Testis (tissue), 3 donors: Measurements from ENCODE around the gene ABCG1. TPM values are rescaled to one million over a fixed set of nuclear protein-coding genes. Genes with fewer than 3 reads are reported as not detected.

Experiments used
- DNase-seq: peaks from one replicate; pipeline ENCODE4 v3.0.0-alpha.2; 2019
- H3K27ac ChIP-seq, 2 donors: fragments of 200-600 bp; sonication (generic); one replicate each; pipeline ENCODE4 v1.5.1; 2019
- H3K27me3 ChIP-seq: fragments of 200-600 bp; sonication (generic); one replicate; pipeline ENCODE4 v1.5.1; 2019
- H3K36me3 ChIP-seq: fragments of 200-600 bp; sonication (generic); one replicate; pipeline ENCODE4 v1.5.1; 2017; ENCODE audit warnings: low read depth; ENCODE audit errors: missing control alignments
- H3K4me1 ChIP-seq: fragments of 200-600 bp; sonication (generic); one replicate; pipeline ENCODE4 v1.5.1; 2019
- H3K4me3 ChIP-seq, 2 donors: fragments of 200-600 bp; sonication (generic); one replicate each; pipeline ENCODE4 v1.5.1; 2017 to 2019
- H3K9me3 ChIP-seq: fragments of 200-600 bp; sonication (generic); one replicate; pipeline ENCODE4 v1.5.1; 2017
- CTCF ChIP-seq, 3 experiments: fragments of 450-650 bp in 2 of 3; fragments of 200-600 bp in 1 of 3; sonication (generic) in 1 of 3; IDR thresholded peaks; one replicate each; pipeline ENCODE4 v1.5.1; 2016 to 2019; ENCODE audit warnings: antibody characterized with exemption in 3 of 3, mild to moderate bottlenecking in 2 of 3, moderate library complexity in 1 of 3
- POLR2A ChIP-seq: fragments of 450-650 bp; IDR thresholded peaks from one replicate; pipeline ENCODE4 v1.6.1; 2017; ENCODE audit warnings: antibody characterized with exemption, mild to moderate bottlenecking, moderate library complexity
- WGBS, 2 donors: methylation state at CpG; one replicate each; pipeline ENCODE4 v1.1.5; 2018; 5-methylcytosine and 5-hydroxymethylcytosine counted together
- intact Hi-C: fragments of 100-400 bp; cut with DNase I; formaldehyde crosslinking; loops from one replicate; pipeline ENCODE4 v1.15.1; 2023; ENCODE audit warnings: low total_unique reads
- polyA plus RNA-seq: library from polyadenylated mRNA; stranded (reverse); fragments of 350-450 nt; fragmentation: Illumina TruSeq; extraction: RNeasy Lipid Tissue Mini Kit (QIAGEN cat#74804); gene quantifications from one replicate; pipeline ENCODE4 v1.2.3, GENCODE V29; 2014; ENCODE audit warnings: low read depth, low replicate concordance; ENCODE audit not compliant: insufficient read depth
- total RNA-seq, 2 donors: library from RNA; depleted of rRNA; stranded (reverse); fragments of >200 nt; gene quantifications; one replicate each; pipeline ENCODE4 v1.2.3, GENCODE V29; 2016

The ABCG1 gene
- total and polyA plus RNA-seq, 3 donors from 2014 or later, result 4.6 to 5.9 (median 5.1) TPM

- 90 to 91% methylated on average over 7 to 11 of the region's 11 CpGs for WGBS, 2 donors
- intact Hi-C loops, result no loop called here
- no peaks in the 10 kb centered on the region for H3K27me3 ChIP-seq
- H3K36me3 ChIP-seq, result no peaks in the 10 kb centered on the region
- no peak overlapping the region for H3K4me3 ChIP-seq
- peaks cover 8% of the 10 kb centered on the region for H3K4me1 ChIP-seq
- no peak overlapping the region for H3K27ac ChIP-seq
- no peak for TF ChIP-seq POLR2A
- no peak for TF ChIP-seq CTCF (IDR thresholded peaks at IDR 0.05)
- peak; percentile 3 for DNase-seq
- no peaks in the 10 kb centered on the region for H3K9me3 ChIP-seq
Observed at GRCh38 chr21:42201615-42202161, 17.3 kb upstream of the ABCG1 start.

DNA sequence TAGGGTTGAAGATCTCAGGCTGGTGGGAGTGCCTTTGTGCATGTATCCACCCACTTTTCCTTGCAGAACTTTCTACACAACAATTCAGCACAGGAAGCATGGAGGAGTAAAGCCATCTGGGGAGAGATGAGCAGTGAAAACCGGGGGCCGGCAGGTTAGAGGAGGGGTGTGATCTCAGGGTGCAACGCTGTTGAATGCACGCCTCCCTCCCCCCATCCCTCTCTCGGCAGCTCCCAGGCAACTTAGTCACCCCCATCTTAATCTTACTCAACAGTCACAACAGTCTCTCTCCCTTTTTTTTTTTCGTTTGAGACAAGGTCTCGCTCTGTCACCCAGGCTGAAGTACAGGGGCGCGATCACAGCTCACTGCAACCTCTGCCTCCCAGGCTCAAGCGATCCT lies 16.6 kb upstream of the ABCG1 start:
- WGBS, 2 donors, result 73% methylated on average over 10 of the region's 10 CpGs
- Histone ChIP-seq H3K36me3 (no peaks in the 10 kb centered on the region), H3K4me1 (peaks cover 8% of the 10 kb centered on the region), H3K4me3 (no peak overlapping the region), H3K27ac (no peak overlapping the region), H3K9me3 (no peaks in the 10 kb centered on the region), H3K27me3 (no peaks in the 10 kb centered on the region)
- no peak for DNase-seq
- intact Hi-C loops, result no loop called here
- TF ChIP-seq POLR2A (no peak), CTCF (IDR thresholded peaks at IDR 0.05) (no peak)

GRCh38 chr21:42203321-42203720 lies 15.6 kb upstream of the ABCG1 start:
- intact Hi-C loops, result no loop called here
- no peak for TF ChIP-seq POLR2A
- no peak for TF ChIP-seq CTCF (IDR thresholded peaks at IDR 0.05)
- no peaks in the 10 kb centered on the region for H3K9me3 ChIP-seq
- no peak for DNase-seq
- peaks cover 8% of the 10 kb centered on the region for H3K4me1 ChIP-seq
- no peak overlapping the region for H3K27ac ChIP-seq
- H3K4me3 ChIP-seq, result no peak overlapping the region
- H3K27me3 ChIP-seq, result no peaks in the 10 kb centered on the region
- no peaks in the 10 kb centered on the region for H3K36me3 ChIP-seq
- 90% methylated on average over 5 of the region's 5 CpGs for WGBS, 2 donors

- DNase-seq, result no peak
- no peak overlapping the region for H3K4me3 ChIP-seq
- 67 to 72% methylated on average over 1 of the region's 1 CpG for WGBS, 2 donors
- intact Hi-C loops, result no loop called here
- H3K27ac ChIP-seq, result no peak overlapping the region
- no peaks in the 10 kb centered on the region for H3K36me3 ChIP-seq
- H3K27me3 ChIP-seq, result no peaks in the 10 kb centered on the region
- H3K9me3 ChIP-seq, result no peaks in the 10 kb centered on the region
- peaks cover 6% of the 10 kb centered on the region for H3K4me1 ChIP-seq
- TF ChIP-seq POLR2A (no peak), CTCF (IDR thresholded peaks at IDR 0.05) (no peak)
Observed at GRCh38 chr21:42203936-42204335, 15.0 kb upstream of the ABCG1 start.

DNA sequence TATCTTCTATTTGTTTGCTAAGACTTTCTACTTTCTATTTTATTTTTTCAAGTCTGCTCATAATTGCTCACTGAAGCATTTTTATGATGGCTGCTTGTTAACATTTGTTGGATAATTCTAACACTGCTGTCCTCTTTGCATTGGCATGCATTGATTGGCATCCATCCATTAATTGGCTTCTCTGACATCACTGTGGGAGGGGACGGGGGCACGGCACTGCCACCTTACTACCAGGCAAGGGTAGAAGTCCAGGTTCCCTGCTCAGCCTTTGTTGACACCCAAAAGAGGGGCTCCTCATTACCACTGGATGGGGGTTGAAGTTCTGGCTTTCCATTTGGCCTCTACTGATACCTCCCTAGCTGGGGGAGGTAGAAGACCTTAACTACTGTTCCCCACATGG lies 11.5 kb upstream of the ABCG1 start:
- 85 to 89% methylated on average over 2 of the region's 2 CpGs for WGBS, 2 donors

More for the DNA sequence above, 11.5 kb upstream of the ABCG1 start:
- Histone ChIP-seq H3K4me3 (no peak overlapping the region), H3K36me3 (no peaks in the 10 kb centered on the region), H3K27me3 (no peaks in the 10 kb centered on the region), H3K4me1 (no peaks in the 10 kb centered on the region), H3K9me3 (no peaks in the 10 kb centered on the region), H3K27ac (no peak overlapping the region)
- no peak for TF ChIP-seq CTCF (IDR thresholded peaks at IDR 0.05)
- no peak for TF ChIP-seq POLR2A
- DNase-seq, result no peak
- intact Hi-C loops, result no loop called here
